HCT116 (cell line): Measurements from ENCODE around the gene GADD45G. TPM values are rescaled to one million over a fixed set of nuclear protein-coding genes. Genes with fewer than 3 reads are reported as not detected.

Experiments used
- ATAC-seq: fragments of 200-7000 bp; cut with Tn5 transposase; 2 replicates; pipeline ENCODE4 v1.9.1; 2020; ENCODE audit warnings: mild to moderate bottlenecking, moderate library complexity
- BruUV-seq: library from RNA; stranded (reverse); fragments of 400-500 nt; replicated peaks from 2 replicates; lab custom pipeline; 2021; lab: Mats Ljungman, UMichigan
- CTCF ChIA-PET: fragments of 300-600 bp; sonication (Branson Sonifier 250); formaldehyde crosslinking; loops from one replicate; lab custom pipeline; 2021; ENCODE audit warnings: antibody characterized with exemption; lab: Charles Lee
- POLR2A ChIA-PET: fragments of 300-600, 350-600 bp; sonication (Branson Sonifier 250); formaldehyde crosslinking; loops from one replicate; lab custom pipeline; 2021; ENCODE audit warnings: antibody characterized with exemption; lab: Charles Lee
- RAD21 ChIA-PET, 2 experiments: fragments of 300-600 bp; sonication (Branson Sonifier 250); formaldehyde crosslinking; loops; one replicate each; lab custom pipeline; 2023; ENCODE audit warnings: low total read pairs in 2 of 2; ENCODE audit not compliant: uncharacterized antibody in 2 of 2, unreplicated experiment in 2 of 2, low non-redundant PET in 1 of 2; lab: Charles Lee
- DNase-seq: peaks from one replicate; pipeline ENCODE4 v3.0.0-alpha.2; 2010; ENCODE audit warnings: low read depth, low spot score
- H2AFZ ChIP-seq: fragments of 200-600 bp; shearing (Covaris generic), sonication (generic); 2 replicates; pipeline ENCODE4 v1.6.1; 2017; ENCODE audit warnings: low read depth, mixed run types, mixed read lengths, antibody characterized with exemption, low read length; ENCODE audit not compliant: poor library complexity, severe bottlenecking
- H3K27ac ChIP-seq: 2 replicates; pipeline ENCODE4 v1.5.1; 2012; ENCODE audit warnings: low read depth, low read length
- H3K27me3 ChIP-seq: fragments of 200-600 bp; sonication (generic); 2 replicates; pipeline ENCODE4 v1.6.1; 2016; ENCODE audit warnings: mixed run types, low read length, mixed read lengths; ENCODE audit not compliant: insufficient read depth
- H3K36me3 ChIP-seq, 2 experiments: fragments of 200-500 bp in 1 of 2; fragments of 200-600 bp in 1 of 2; sonication (Bioruptor generic) in 1 of 2; sonication (generic) in 1 of 2; 2 replicates each; pipeline versions ENCODE4 v1.5.1 to v1.6.1; 2014 to 2016; ENCODE audit warnings: low read length in 2 of 2, inconsistent platforms in 1 of 2, mixed read lengths in 1 of 2, mixed run types in 1 of 2; ENCODE audit not compliant: insufficient read depth in 2 of 2, control insufficient read depth in 1 of 2
- H3K4me1 ChIP-seq, 2 experiments: fragments of 200-600 bp in 1 of 2; sonication (generic) in 1 of 2; 2 replicates each; pipeline versions ENCODE4 v1.5.1 to v1.6.1; 2012 to 2017; ENCODE audit warnings: low read length in 2 of 2, inconsistent platforms in 1 of 2, mild to moderate bottlenecking in 1 of 2, mixed read lengths in 1 of 2, mixed run types in 1 of 2, moderate library complexity in 1 of 2; ENCODE audit not compliant: insufficient read depth in 2 of 2, control insufficient read depth in 1 of 2
- H3K4me2 ChIP-seq: fragments of 200-600 bp; sonication (generic); 2 replicates; pipeline ENCODE4 v1.6.1; 2017; ENCODE audit warnings: mixed run types, low read length, mixed read lengths
- H3K4me3 ChIP-seq, 2 experiments: fragments of 200-600 bp in 1 of 2; sonication (generic) in 1 of 2; replicated peaks in 1 of 2; 2 replicates each; pipeline ENCODE4 v1.5.1; 2011 to 2016; ENCODE audit warnings: low read length in 2 of 2, control low read depth in 1 of 2, low read depth in 1 of 2, mild to moderate bottlenecking in 1 of 2, mixed read lengths in 1 of 2, mixed run types in 1 of 2
- H3K79me2 ChIP-seq: fragments of 200-600 bp; sonication (generic); 2 replicates; pipeline ENCODE4 v1.6.1; 2017; ENCODE audit warnings: mild to moderate bottlenecking, mixed run types, low read length, moderate library complexity, mixed read lengths; ENCODE audit not compliant: insufficient read depth
- H3K9ac ChIP-seq: fragments of 200-600 bp; sonication (generic); 2 replicates; pipeline ENCODE4 v1.6.1; 2016; ENCODE audit warnings: low read length, mixed read lengths
- H3K9me2 ChIP-seq: fragments of 200-600 bp; sonication (generic), shearing (Covaris generic); 2 replicates; pipeline ENCODE4 v1.6.1; 2017; ENCODE audit warnings: mixed run types, mild to moderate bottlenecking, moderate library complexity; ENCODE audit not compliant: insufficient read depth
- H3K9me3 ChIP-seq, 2 experiments: fragments of 200-500 bp in 1 of 2; fragments of 200-600 bp in 1 of 2; sonication (Bioruptor generic) in 1 of 2; sonication (generic) in 1 of 2; 2 replicates each; pipeline ENCODE4 v1.6.1; 2014 to 2017; ENCODE audit warnings: low read length in 2 of 2, mixed read lengths in 2 of 2, inconsistent platforms in 1 of 2, low read depth in 1 of 2, mild to moderate bottlenecking in 1 of 2, mixed run types in 1 of 2, moderate library complexity in 1 of 2; ENCODE audit not compliant: control insufficient read depth in 1 of 2, insufficient read depth in 1 of 2
- H4K20me1 ChIP-seq: fragments of 200-600 bp; sonication (generic), shearing (Covaris generic); 2 replicates; pipeline ENCODE4 v1.6.1; 2017; ENCODE audit warnings: mixed run types, mild to moderate bottlenecking, moderate library complexity; ENCODE audit not compliant: insufficient read depth
- CBX3 ChIP-seq: IDR thresholded peaks from 2 replicates; pipeline ENCODE4 v1.6.1; 2012; ENCODE audit warnings: low read depth
- CEBPB ChIP-seq: IDR thresholded peaks from 2 replicates; pipeline ENCODE4 v1.6.1; 2012; ENCODE audit warnings: low read depth
- CTCF ChIP-seq, 3 experiments: fragments of 200-600 bp in 1 of 3; sonication (generic) in 1 of 3; IDR thresholded peaks in 2 of 3; conservative IDR thresholded peaks in 1 of 3; 2 replicates each; pipeline ENCODE4 v1.5.1; 2012 to 2017; ENCODE audit warnings: low read depth in 2 of 3, low read length in 2 of 3, antibody characterized with exemption in 1 of 3, borderline replicate concordance in 1 of 3, control low read depth in 1 of 3, mild to moderate bottlenecking in 1 of 3, mixed read lengths in 1 of 3, mixed run types in 1 of 3, moderate library complexity in 1 of 3; ENCODE audit not compliant: insufficient read depth in 1 of 3
- EGR1 ChIP-seq: IDR thresholded peaks from 2 replicates; pipeline ENCODE4 v1.6.1; 2012; ENCODE audit warnings: low read depth
- ELF1 ChIP-seq: IDR thresholded peaks from 2 replicates; pipeline ENCODE4 v1.6.1; 2012; ENCODE audit warnings: low read depth, borderline replicate concordance
- EZH2 ChIP-seq: fragments of 200-600 bp; sonication (generic); IDR thresholded peaks from 2 replicates; pipeline ENCODE4 v1.6.1; 2017; ENCODE audit warnings: antibody characterized with exemption, mixed run types
- EZH2phosphoT487 ChIP-seq: fragments of 200-600 bp; IDR thresholded peaks from 2 replicates; pipeline ENCODE4 v1.6.1; 2018; ENCODE audit warnings: antibody characterized with exemption, borderline replicate concordance
- MAX ChIP-seq: IDR thresholded peaks from 2 replicates; pipeline ENCODE4 v1.6.1; 2012
- POLR2A ChIP-seq: IDR thresholded peaks from 2 replicates; pipeline ENCODE4 v1.7.0; 2011; ENCODE audit warnings: borderline replicate concordance; ENCODE audit not compliant: insufficient read depth, insufficient read length; ENCODE audit errors: extremely low read depth
- RAD21 ChIP-seq: IDR thresholded peaks from 2 replicates; pipeline ENCODE4 v1.6.1; 2012; ENCODE audit warnings: low read depth, mild to moderate bottlenecking
- REST ChIP-seq: IDR thresholded peaks from 2 replicates; pipeline ENCODE4 v1.6.1; 2012; ENCODE audit warnings: low read depth
- SIN3A ChIP-seq: IDR thresholded peaks from 2 replicates; pipeline ENCODE4 v1.6.1; 2012; ENCODE audit warnings: low read depth
- SP1 ChIP-seq: IDR thresholded peaks from 2 replicates; pipeline ENCODE4 v1.6.1; 2012; ENCODE audit warnings: low read depth
- SRF ChIP-seq: IDR thresholded peaks from 2 replicates; pipeline ENCODE4 v1.6.1; 2012; ENCODE audit warnings: low read depth
- TCF7L2 ChIP-seq: IDR thresholded peaks from 2 replicates; pipeline ENCODE4 v1.7.0; 2011; ENCODE audit warnings: borderline replicate concordance, inconsistent platforms; ENCODE audit not compliant: insufficient read depth, insufficient read length; ENCODE audit errors: extremely low read depth
- YY1 ChIP-seq: IDR thresholded peaks from 2 replicates; pipeline ENCODE4 v1.6.1; 2011; ENCODE audit warnings: low read length, low read depth, moderate library complexity, mild to moderate bottlenecking; ENCODE audit not compliant: insufficient replicate concordance; ENCODE audit errors: extremely low read depth
- ZBTB33 ChIP-seq: IDR thresholded peaks from 2 replicates; pipeline ENCODE4 v1.6.1; 2011; ENCODE audit warnings: mild to moderate bottlenecking, low read length, moderate library complexity; ENCODE audit not compliant: insufficient replicate concordance; ENCODE audit errors: extremely low read depth
- ZFX ChIP-seq: fragments of 450-650 bp; IDR thresholded peaks from 2 replicates; pipeline ENCODE4 v1.6.1; 2017
- ZNF274 ChIP-seq: fragments of 200-500 bp; sonication (Bioruptor generic); IDR thresholded peaks from 2 replicates; pipeline ENCODE4 v1.6.1; 2014; ENCODE audit warnings: mild to moderate bottlenecking, low read depth, low read length, inconsistent platforms
- intact Hi-C: fragments of 100-400 bp; cut with micrococcal nuclease; formaldehyde crosslinking; loops from 2 replicates; pipeline ENCODE4 v1.10.0; 2022
- total RNA-seq: library from RNA; stranded (reverse); gene quantifications from one replicate; pipeline ENCODE4 v1.2.1, GENCODE V29; 2021; ENCODE audit not compliant: unreplicated experiment

GADD45G gene
- total RNA-seq, 1 experiment from 2014 or later = not detected

GRCh38 chr9:89579741-89580385 lies 24.9 kb upstream of the GADD45G start:
- Histone ChIP-seq H3K36me3 (no peaks in the 10 kb centered on the region), H3K9me3 (no peaks in the 10 kb centered on the region), H3K27ac (no peak overlapping the region), H3K4me1 (no peaks in the 10 kb centered on the region), H3K79me2 (no peaks in the 10 kb centered on the region), H3K9ac (no peak overlapping the region), H2AFZ (no peak overlapping the region), H4K20me1 (no peaks in the 10 kb centered on the region), H3K27me3 (peaks cover 35% of the 10 kb centered on the region), H3K4me3 (no peak overlapping the region), H3K4me2 (no peak overlapping the region), H3K9me2 (no peaks in the 10 kb centered on the region)
- intact Hi-C loops = no loop called here
- BruUV-seq = no TSS peak
- ChIA-PET CTCF (no interaction called here), POLR2A (no interaction called here), RAD21 (no interaction called here)
- no peak for DNase-seq
- ATAC-seq = no peak
- TF ChIP-seq SIN3A = no peak
- TF ChIP-seq SP1 = no peak
- TF ChIP-seq ZFX = no peak
- TF ChIP-seq CTCF (IDR thresholded peaks at IDR 0.05 in 2 of 3, conservative IDR thresholded peaks at IDR 0.05 in 1 of 3; ENCODE audit: borderline replicate concordance in 1 of 3, insufficient read depth in 1 of 3, low read depth in 2 of 3, low read length in 2 of 3) = no peak
- no peak for TF ChIP-seq CEBPB
- no peak for TF ChIP-seq MAX
- TF ChIP-seq ZBTB33 = no peak
- no peak for TF ChIP-seq POLR2A
- no peak for TF ChIP-seq ELF1
- TF ChIP-seq EZH2 = no peak
- TF ChIP-seq REST = no peak
- TF ChIP-seq YY1 = no peak
- TF ChIP-seq RAD21 = no peak
- no peak for TF ChIP-seq EZH2phosphoT487
- no peak for TF ChIP-seq ZNF274
- TF ChIP-seq EGR1 = no peak
- TF ChIP-seq CBX3 = no peak
- TF ChIP-seq SRF = no peak
- no peak for TF ChIP-seq TCF7L2
